HG03442 (cell line): ENCODE results near the gene CCDC69.
"Not testable (repeated sequence)": the region's sequence is repeated elsewhere in the genome, so short reads cannot be mapped to it uniquely, and the experiment has no call there.

ENCODE experiments used
- ATAC-seq: cut with Tn5 transposase; IDR thresholded peaks from one replicate; pipeline ENCODE4 v1.9.1; 2021; ENCODE audit warnings: mild to moderate bottlenecking, moderate library complexity; ENCODE audit not compliant: unreplicated experiment

The CCDC69 gene, protein sequence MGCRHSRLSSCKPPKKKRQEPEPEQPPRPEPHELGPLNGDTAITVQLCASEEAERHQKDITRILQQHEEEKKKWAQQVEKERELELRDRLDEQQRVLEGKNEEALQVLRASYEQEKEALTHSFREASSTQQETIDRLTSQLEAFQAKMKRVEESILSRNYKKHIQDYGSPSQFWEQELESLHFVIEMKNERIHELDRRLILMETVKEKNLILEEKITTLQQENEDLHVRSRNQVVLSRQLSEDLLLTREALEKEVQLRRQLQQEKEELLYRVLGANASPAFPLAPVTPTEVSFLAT

DNA sequence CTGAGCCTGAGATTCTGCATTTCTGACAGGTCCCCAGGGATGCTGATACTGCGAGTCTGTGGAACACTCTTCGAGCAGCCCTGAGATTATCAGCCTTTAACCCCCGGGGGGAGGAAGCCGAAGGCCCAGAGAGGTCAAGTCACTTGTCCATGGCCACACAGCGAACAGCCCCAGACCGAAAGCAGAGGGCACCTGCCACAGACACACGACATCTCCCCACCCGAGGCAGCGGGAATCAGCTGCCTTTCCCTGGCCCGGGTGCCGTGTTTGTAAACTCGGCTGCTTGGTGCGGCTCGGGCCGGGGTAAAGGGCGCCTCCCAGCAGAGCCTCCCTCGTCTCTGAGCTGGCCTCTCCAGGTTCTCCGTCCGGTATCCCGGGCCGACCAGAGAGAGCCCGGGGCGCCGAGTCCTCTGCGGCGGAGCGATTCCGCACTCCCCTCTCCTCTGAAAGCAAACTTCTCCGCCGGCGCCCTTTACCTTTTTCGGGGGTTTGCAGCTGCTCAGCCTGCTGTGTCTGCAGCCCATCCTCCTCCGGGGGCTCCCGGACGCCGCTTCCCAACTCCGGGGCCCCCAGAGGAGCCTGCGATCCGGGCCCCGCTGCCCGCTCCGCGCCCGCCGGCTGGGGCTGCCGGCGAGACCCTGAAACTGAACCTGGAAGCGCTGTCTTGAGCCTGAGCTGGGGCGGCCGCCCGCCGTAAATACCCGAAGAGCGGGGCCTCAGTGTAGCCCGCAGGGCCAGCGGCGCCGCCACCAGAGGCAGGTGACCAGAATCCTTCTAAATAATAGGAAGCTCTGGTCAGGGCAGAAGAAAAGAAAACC, at the start of gene CCDC69:
Gene CCDC69, minus strand, starts transcription at position 646 of the 818 bp plus-strand sequence. Its CDS starts 122 bp downstream, at position 524.
- ATAC-seq: peak; percentile 70

DNA sequence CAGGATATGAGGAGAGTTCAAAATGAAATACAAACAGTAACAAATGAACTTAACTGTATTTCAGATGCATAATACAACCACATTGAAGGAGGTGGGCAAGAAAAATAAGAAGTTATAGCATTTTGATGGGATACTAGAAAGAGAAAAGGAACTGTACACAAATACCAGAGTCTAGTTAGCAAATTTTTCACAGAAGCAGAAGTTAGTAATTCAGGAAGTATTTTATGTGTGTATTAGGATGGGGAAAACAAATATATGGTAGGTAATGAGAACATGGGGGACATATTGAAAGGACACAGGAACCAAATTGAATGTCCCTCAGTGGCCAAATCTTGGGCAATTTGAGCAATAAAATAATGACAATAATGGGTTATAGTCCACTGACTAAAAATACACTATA, 47.4 kb upstream of the CCDC69 start:
- ATAC-seq: no peak

DNA sequence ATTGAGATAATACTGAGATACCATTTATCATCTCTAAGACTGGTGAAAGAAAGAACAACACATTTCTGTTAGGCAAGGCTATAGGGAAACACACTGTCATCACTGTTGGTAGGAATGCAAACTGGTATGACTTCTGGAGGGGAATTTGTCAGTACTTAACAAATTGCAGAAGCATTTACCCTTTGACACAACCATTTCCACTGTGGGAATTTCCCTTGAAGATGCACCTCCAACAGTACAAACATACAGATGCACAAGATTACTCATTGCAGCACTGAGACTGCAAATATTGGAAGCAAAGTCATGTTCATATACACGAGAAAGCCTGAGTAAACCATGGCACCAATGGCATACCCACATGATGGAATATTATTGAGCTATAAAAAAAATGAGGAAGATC, 46.7 kb upstream of the CCDC69 start:
- ATAC-seq: peak; percentile 95

DNA sequence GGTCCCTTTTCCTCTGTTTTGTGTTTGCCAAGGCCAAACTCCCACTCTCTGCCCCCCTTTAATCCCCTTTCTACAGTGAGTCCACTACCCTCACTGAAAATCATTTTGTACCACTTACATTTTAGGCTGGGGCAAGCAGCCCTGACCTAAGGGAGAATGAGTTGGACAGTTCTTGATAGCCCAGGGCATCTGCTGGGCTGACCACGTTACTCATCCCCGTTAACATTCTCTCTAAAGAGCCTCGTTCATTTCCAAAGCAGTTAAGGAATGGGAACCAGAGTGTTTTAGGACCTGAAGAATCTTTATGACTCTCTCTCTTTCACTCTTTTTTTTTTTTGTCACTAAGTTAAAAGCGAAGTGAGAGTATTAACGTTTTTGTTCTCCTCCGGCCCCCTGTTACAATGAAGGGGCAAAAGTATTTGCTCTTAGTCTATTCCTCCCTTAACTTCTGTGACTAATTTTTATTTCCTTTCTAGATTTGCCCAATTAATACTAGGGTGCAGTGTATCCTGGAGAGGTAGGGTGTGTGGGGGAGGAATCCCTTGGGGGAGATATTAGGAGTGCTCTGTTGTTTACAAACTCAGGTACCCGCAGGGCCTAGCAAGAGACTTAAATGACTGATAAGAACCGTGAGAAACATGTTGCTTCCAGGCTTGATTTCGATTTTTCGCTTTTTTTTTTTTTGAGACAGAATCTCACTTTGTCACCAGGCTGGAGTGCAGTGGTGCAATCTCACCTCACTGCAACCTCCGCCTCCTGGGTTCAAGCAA, 43.8 kb upstream of the CCDC69 start:
- ATAC-seq: no peak

DNA sequence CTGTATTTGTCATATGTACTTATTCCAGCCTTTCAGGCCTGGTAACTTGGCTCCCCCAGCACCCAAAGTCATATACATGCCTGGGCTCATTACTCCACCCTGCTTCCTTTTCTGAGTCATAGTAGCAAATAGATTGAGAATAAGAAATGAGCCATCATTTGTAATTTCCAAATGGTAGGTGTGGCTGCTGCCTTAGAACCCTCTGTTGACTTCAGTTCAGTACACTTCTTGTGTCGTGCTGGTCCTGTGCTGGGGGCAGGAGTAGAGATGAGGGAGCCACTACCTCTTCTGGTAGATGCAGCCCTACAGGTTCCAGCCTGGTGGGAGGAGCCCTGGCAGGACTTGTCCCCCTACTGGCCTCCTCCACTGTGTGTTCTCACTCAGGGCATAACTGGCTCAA, 40.2 kb upstream of the CCDC69 start:
- ATAC-seq: peak; percentile 82

DNA sequence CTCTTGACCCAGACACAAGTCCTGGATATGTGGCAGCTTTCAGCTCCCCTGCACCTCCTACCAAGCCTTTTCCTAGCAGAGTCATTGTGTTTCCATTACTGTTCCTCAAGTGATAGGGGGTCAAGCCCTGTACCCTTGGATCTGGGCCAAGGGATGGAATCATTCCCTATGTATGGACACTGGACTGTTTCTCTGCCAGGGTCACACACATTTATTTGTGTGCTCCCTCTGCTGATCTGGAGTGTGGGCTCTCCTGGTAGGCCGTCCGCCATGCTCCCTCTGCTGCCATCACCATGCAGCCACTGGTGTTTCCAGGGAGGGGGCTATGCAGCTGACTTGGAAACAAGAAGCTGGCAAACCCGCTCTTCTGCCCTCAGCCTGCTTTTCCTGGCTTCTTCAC, 38.6 kb upstream of the CCDC69 start:
- no peak for ATAC-seq

DNA sequence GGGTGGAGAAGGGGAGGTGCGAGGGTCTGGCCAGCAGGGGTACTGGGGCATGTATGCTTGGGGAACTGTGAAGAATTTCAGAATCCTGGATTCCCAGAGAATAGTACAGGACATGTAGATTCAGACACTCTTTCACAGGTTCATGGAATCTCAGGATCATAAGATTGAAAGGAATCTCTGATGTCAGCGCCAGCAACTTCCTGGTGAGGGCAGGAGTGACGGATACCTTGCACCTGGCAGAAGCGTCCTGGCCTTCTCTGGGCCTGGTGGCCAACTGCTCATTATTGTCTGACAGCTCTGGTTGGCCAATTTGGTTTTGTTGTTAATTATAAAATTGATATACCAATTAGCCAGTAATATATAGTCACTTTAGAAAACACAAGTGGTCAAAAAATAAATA, 36.0 kb upstream of the CCDC69 start:
- no peak for ATAC-seq

DNA sequence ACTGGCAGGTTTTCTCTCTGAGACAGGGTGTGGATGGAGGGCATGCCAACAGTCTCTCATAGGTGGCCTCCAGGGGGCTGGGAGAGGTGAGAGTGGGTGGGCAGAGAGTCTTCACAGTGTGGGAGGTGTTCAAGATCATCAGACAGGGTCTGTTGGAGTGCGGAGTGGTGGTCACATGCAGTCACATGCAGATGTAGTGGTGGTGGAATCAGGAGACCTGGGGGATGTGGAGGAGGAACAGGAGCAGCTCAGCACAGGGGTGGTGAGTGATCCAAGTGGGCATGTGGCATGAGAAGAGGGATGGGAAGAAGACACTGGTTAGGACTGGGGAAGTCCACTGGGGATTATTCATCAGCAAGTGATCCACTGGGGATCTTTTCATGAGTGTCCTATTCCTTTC, 34.9 kb upstream of the CCDC69 start:
- ATAC-seq: no peak

DNA sequence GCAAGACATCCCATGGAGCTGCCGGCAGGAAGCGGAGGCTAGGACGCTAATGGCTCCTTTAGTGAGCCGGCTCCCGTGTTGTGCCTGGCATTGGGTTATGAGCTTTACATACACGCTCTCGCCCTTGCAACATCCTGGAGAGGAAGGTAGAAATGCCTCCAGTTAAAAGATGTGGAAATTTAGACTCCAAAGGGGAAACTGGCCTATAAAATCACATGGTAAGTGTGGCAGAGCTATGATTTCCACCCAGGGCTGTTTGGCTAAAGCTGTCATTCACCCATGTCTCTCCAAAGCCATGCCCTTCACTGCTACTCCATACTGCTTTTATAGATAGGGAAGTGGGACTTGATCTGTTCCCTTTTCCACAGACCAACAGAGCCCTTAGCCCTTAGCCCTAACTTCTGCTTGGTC, 34.3 kb upstream of the CCDC69 start:
- ATAC-seq: no peak

DNA sequence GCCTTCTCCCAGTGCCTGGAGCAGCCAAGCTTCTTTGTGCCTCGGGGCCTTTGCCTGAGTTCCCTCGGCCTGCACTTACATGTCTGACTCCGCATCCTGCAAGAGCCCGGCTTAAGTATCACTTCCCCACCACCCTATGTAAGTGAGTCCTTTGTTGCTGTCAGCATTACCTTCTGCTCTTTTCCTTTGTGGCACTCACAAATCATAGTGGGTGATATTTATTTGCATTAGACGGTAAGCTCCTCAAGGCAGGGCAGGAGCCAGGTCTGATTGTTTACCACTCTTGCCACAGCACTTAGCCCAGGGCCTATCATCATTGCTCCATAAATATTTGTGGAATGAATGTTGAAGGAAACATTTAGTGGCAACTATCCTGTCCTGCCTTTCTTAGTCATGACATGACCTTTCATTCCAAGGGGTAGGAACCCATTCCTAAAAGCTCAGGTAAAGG, 33.9 kb upstream of the CCDC69 start:
- peak; percentile 38 for ATAC-seq

DNA sequence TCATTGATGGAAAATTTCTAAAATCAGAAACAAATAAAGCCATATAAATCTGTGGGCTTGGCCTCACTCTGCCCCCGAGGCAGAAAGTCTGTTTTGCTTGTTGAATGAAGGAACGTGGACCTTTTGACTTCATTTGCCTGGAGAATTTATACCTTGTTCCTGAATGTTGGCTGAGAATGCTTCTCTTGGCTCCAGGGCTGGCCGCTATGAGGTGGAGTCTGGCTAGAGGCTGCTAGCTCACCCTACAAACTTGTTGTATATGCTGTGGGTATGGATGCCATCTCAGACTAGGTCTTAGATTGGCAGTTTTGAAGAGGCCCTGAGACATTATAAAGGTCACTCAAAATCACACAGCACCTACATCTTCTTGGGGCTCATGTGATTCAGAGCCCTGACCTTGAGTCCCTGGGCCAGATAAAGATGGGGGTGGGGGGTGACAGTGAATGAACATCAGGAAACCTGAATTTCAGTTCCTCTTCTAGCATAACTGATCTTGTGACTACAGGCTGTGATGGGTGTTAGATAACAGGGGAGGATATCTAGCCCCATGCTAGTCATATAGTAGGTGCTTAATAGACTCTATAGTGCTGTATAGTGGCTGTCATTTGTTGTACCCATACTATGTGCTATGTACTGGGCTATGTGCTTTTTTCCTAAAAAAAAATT, 31.9 kb upstream of the CCDC69 start:
- peak; percentile 45 for ATAC-seq

DNA sequence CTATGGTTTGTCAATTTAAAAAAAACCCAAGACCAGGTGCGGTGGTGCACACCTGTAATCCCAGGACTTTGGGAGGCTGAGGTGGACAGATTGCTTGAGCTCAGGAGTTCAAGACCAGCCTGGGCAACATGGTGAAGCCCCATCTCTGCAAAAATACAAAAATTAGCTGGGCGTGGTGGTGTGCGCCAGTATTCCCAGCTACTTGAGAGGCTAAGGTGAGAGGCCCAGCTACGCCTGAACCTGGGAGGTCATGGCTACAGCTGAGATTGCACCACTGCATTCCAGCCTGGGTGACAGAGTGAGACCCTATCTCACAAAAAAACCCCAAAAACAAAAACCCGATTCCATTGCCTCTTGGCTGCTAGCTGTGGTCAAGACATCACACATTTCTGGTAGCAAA, 31.1 kb upstream of the CCDC69 start:
- not testable (repeated sequence) for ATAC-seq

DNA sequence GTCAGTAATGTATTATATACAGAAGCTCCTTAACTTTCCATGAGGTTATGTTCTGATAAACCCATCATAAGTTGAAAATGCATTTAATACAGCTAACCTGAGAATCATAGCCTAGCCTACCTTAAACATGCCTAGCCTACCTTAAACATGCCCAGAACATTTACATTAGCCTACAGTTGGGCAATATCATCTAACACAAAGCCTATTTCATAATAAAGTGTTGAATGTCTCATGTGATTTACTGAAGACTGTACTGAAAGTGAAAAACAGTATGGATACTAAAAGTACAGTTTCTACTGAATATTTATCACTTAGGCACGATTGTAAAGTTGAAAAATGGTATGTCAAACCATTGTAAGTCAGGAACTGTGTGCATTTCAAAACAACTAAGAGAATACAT, 30.7 kb upstream of the CCDC69 start:
- ATAC-seq: no peak

DNA sequence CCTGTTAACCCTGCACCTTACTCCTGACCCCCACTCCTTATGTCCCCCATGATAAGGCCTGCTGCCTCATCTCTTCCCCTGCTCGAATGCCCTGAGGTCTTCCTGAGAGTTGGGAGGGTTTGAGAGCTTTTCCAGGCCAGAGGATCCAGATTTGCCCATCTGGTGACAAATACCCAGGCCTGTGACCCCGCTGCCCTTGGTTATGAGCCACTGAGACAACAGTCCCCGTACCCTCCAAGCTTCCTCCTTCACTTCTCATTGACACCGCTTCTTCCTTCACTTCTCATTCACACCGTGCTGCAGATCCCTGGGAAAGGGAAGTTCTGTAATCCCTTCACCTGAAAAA, 29.7 kb upstream of the CCDC69 start:
- no peak for ATAC-seq

DNA sequence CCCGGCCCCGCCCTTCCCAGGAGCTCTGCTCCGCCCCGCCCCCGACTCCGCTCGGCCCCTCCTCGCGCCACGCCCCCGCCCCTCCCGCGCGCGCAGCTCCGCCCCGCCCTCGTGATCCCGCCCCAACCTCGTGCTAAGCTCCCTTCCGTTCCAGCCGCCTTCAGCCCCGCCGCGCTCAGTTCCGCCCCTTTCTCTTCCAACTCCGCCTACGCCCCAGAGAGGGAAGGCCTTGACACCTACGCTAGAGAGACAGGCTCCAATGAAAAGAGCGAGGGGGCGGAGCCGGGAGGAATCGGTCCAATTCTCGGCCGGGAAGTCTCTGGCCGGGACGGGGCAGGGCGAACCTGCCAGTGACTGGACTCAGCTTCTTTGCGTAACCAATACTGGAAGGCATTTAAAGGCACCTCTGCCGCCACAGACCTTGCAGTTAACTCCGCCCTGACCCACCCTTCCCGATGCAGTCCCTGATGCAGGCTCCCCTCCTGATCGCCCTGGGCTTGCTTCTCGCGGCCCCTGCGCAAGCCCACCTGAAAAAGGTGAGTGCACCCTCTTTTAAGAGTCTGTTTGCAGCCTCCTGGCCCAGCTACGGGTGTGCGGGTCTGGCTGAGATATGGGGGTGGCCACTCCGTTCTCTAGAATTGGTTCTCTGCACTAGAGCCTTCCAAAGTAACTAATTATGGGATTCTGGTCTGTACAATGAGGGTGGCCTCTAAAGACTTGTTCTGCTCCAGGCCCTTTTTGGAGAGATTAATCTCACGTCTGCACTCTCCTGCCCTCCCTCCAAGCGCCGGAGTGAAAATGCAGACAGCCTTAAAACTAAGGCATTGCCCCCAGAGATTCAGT, 29.1 kb upstream of the CCDC69 start, which contains the start of gene GM2A:
Gene GM2A, plus strand, starts transcription at position 424 of the 843 bp plus-strand sequence. Its CDS starts 32 bp downstream, at position 456.
- peak; percentile 71 for ATAC-seq

DNA sequence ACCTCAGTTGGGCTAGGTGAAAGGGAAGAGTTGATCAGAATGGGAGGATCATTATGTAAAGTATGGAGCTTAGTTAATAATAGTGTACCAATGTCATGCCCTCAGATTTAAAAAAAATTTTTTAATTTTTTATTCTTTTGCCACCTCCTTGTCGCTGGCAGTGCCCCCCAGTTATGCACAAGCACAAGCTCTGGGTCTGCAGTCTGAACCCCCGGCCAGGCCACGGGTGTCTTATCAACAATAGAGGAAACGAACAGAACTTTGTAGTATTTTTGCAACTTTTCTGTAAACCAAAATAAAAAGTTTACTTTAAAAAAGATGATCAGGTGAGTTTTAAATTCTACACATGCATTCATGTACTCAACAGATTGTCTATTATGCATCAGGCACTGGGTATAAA, 27.7 kb upstream of the CCDC69 start:
- ATAC-seq: no peak

DNA sequence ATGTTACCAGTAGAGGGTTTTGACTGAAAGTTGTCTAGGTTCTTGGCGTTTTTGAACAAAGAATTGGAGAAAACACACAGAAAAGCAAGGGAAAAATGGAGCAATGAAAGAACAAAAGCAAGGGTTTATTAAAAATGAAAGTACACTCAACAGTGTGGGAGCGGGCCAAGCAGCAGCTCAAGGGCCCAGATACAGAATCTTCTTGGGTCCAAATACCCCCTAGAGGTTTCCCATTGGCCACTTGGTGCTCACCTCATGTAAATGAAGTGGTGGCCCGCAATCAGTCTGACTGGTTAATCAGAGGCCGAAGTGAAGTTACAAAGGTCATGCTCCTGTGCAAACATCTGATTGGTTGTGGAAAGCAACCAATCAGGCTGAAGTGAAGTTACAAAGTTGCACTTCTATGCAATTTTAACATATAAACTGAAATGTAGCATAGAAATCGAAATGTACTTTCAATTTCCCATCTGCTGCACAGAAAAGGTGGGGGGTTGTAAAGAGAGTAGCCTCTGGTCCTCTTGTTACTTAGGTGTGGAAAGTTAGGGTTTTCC, 27.2 kb upstream of the CCDC69 start:
- no peak for ATAC-seq

DNA sequence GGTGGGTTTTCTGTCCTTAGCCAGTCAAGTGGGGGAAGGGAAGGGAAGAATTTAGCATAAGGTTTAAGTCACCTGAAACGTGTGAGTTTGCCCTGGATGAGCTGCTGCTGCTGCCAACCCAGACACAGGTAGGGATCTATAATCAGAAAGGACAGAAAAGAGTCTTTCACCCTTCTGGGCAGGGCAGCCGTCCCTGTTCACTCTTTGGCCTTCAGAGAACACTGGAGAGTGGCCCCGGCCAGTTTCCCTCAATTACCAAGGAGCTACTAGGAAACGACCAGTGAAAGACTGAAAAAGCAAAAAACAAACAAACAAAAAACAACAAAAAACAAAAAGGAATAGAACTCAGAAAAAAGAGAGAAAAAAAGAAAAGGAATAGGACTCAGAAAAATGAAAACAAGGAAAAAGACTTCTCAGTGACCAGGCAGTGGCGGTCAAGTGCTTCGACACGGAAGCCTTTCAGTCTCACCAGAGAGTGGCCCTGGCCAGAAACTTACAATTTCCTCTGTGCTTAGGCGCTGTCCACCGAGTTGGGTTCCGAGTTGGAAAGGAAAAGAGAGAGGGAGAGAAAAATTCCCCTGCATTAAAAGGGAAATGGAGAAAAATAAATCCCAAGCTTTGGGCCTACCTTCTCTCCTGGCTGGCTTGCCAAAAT, 26.6 kb upstream of the CCDC69 start:
- ATAC-seq: no peak

DNA sequence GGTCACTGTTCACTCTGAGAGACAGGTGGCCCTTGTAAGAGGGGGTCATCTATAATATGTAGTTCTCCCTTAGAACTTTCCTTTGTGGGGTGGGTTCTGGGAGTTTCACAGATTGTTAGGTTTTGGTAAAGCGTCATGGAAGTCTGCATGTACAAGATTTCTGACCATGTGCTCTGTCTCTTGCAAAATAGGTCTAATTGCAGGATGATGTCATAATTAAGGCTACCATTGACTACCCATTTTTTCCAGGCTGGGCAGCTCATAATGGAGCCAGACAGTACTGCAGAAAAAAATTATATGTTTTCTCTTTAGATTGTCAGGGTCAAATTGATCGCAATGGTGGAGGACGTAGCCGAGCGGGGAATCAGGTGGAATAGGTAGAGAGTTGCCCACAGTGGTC, 25.4 kb upstream of the CCDC69 start:
- ATAC-seq: no peak
